Measurements from ENCODE around the gene TBX2. TPM values are rescaled to one million over a fixed set of nuclear protein-coding genes. Genes with fewer than 3 reads are reported as not detected.

TBX2 gene
- total RNA-seq, 1 experiment from 2014 or later, result not detected

GRCh38 chr17:61427567-61427966 lies 27.9 kb downstream of the TBX2 start:
- Mint-ChIP-seq H3K27me3 (ENCODE audit: low read depth) (peaks cover 20% of the 10 kb centered on the region), H3K4me3 (no peak overlapping the region), H3K9me3 (no peaks in the 10 kb centered on the region), H3K27ac (no peak overlapping the region), H3K4me1 (peaks cover 7% of the 10 kb centered on the region in 2 experiments), H3K36me3 (ENCODE audit: insufficient read depth in 1 of 3, low read depth in 3 of 3) (no peaks in the 10 kb centered on the region)
- Histone ChIP-seq H4K5ac (ENCODE audit: insufficient read length, low read depth, low read length) (no peak overlapping the region), H3K9ac (ENCODE audit: extremely low read depth, insufficient read length, low read length) (no peak overlapping the region), H2BK120ac (ENCODE audit: low read depth, low read length, poor library complexity, severe bottlenecking) (no peak overlapping the region), H4K20me1 (ENCODE audit: control insufficient read depth, insufficient read depth, insufficient read length) (no peaks in the 10 kb centered on the region), H2BK5ac (ENCODE audit: insufficient read length, low read length) (no peak overlapping the region), H3K79me1 (ENCODE audit: insufficient read depth, low read depth, low read length, poor library complexity, severe bottlenecking) (no peaks in the 10 kb centered on the region), H3T11ph (ENCODE audit: low read length) (no peak overlapping the region), H3K23me2 (ENCODE audit: insufficient read length, low read depth, low read length, poor library complexity, severe bottlenecking) (no peaks in the 10 kb centered on the region), H3K18ac (ENCODE audit: insufficient read length, low read depth, low read length) (no peak overlapping the region), H3K4ac (ENCODE audit: low read depth, low read length) (no peak overlapping the region), H2BK20ac (ENCODE audit: low read depth, low read length, poor library complexity, severe bottlenecking) (no peak overlapping the region), H3K4me2 (ENCODE audit: insufficient read depth, insufficient read length, low read length) (no peak overlapping the region), H3K4me1 (ENCODE audit: insufficient read depth, low read length) (peaks cover 2% of the 10 kb centered on the region; the same call in 1 of the 2 replicates), H3K79me2 (ENCODE audit: insufficient read depth, low read length) (no peaks in the 10 kb centered on the region), H3K23ac (ENCODE audit: insufficient read length, low read depth, low read length) (no peak overlapping the region), H4K8ac (replicated peaks; ENCODE audit: insufficient read length, low read depth, low read length) (no peak overlapping the region), H3K27ac (ENCODE audit: insufficient read length, low read depth, low read length) (no peak overlapping the region), H2AK5ac (ENCODE audit: insufficient read length, low read length) (no peak overlapping the region), H3K27me3 (ENCODE audit: insufficient read depth, low read length) (no peaks in the 10 kb centered on the region), H4K91ac (ENCODE audit: insufficient read length, low read depth, low read length) (no peak overlapping the region), H2BK12ac (ENCODE audit: insufficient read length, low read depth, low read length) (no peak overlapping the region), H2AFZ (ENCODE audit: low read length) (no peak overlapping the region), H3K56ac (ENCODE audit: insufficient read length, low read depth, low read length) (no peak overlapping the region), H3K9me3 (ENCODE audit: control insufficient read depth, low read depth, low read length) (no peaks in the 10 kb centered on the region), H2BK15ac (ENCODE audit: low read depth, low read length) (no peak overlapping the region), H3K14ac (ENCODE audit: insufficient read depth, low read length) (no peak overlapping the region)
- TF ChIP-seq, protein P1, sequence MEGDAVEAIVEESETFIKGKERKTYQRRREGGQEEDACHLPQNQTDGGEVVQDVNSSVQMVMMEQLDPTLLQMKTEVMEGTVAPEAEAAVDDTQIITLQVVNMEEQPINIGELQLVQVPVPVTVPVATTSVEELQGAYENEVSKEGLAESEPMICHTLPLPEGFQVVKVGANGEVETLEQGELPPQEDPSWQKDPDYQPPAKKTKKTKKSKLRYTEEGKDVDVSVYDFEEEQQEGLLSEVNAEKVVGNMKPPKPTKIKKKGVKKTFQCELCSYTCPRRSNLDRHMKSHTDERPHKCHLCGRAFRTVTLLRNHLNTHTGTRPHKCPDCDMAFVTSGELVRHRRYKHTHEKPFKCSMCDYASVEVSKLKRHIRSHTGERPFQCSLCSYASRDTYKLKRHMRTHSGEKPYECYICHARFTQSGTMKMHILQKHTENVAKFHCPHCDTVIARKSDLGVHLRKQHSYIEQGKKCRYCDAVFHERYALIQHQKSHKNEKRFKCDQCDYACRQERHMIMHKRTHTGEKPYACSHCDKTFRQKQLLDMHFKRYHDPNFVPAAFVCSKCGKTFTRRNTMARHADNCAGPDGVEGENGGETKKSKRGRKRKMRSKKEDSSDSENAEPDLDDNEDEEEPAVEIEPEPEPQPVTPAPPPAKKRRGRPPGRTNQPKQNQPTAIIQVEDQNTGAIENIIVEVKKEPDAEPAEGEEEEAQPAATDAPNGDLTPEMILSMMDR (conservative IDR thresholded peaks at IDR 0.05), result no peak
- no peak for DNase-seq

Data from H9 (cell line).